Activated CD4-positive, CD25-positive, alpha-beta regulatory T cell treated with anti-CD3 and anti-CD28 coated beads, Interleukin-2, amount 50 U/mL, for 24 hours (primary cell): ENCODE data around the gene SUN1.
"Not testable (repeated sequence)": the region's sequence is repeated elsewhere in the genome, so short reads cannot be mapped to it uniquely, and the experiment has no call there.

Source experiments
- ATAC-seq, 2 donors: fragments of 150-1000 bp; cut with Tn5 transposase; one replicate each; pipeline ENCODE4 v1.10.0; 2021; ENCODE audit warnings: mild to moderate bottlenecking in 1 of 2, moderate library complexity in 1 of 2

The SUN1 gene

DNA sequence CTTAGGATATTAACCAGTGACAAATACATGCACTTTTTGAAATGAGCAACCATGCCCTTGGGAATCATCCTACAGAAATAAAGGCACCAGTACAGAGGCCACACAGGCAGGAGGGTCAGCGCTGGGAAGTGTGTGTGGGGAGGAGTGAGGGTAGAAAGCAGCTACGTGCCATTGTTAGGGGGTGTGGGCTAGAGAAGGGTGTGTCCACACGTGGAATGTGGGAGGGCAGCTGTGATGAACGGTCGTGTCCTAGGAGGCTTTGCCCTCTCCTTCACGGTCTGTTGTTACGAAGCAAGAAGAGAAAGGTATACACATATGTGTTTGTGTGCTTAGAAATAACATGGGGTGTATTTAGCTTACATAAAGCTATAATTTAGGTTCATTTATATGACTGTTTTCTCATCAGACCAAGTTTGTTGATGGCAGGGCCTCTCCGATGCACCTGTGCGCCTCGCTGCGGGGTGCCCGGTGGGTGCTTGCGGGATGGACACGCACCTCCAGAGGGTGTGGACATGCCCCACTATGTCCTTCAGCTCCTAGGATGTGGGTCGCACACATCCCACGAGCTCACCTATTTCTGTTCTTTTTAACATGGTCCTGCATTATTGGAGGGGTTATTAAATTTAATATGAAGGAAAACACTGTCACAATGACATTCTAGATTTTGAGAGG is 27.2 kb downstream of the SUN1 start:
- ATAC-seq = no peak

DNA sequence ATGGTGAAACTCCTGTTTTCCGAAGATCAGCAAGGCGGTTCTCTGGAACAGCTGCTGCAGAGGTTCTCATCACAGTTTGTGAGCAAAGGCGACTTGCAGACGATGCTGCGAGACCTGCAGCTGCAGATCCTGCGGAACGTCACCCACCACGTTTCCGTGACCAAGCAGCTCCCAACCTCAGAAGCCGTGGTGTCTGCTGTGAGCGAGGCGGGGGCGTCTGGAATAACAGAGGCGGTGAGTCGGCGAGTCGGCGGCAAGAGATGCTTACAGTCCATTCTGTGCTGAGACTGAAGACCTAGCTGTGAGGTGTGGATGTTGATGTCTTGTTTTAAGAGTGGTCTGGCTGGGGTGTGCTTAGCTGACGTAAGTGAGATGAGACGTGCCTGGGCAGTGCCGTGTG is 27.9 kb downstream of the SUN1 start:
- no peak for ATAC-seq

DNA sequence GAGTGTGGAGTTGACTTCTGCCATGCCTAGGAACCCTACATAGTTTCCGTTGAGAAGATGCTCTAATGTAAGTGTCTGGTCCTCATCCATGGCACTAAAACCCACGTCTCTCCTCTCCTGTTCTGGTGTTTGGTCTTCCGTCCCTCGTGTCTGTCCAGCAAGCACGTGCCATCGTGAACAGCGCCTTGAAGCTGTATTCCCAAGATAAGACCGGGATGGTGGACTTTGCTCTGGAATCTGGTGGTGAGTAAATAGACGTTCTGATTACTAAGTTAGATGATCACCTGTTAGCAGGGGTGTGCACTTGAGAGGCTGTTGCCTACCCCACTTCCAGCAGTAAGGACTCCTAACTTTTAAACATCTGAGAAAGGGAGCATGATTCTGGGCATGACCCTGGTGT is 28.9 kb downstream of the SUN1 start:
- no peak for ATAC-seq

DNA sequence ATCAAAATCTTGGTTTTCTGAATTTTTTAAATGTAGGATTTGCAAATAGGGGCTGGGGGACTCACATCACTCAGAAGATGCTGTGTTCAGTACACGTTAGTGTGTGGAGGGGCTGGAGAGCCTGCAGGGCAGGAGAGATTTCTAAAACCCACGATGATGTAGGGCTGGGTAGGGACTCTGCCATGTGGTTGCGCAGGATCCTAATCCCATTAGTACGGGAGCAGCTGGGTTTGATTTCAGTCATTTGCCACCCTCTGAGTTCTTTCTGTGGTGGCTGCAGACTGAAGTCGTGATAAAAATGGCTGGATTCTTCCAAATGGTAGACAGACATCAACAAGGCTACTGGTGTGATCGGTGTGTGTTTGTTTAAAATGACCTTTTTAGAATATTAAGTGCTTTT is 29.9 kb downstream of the SUN1 start:
- ATAC-seq = no peak

DNA sequence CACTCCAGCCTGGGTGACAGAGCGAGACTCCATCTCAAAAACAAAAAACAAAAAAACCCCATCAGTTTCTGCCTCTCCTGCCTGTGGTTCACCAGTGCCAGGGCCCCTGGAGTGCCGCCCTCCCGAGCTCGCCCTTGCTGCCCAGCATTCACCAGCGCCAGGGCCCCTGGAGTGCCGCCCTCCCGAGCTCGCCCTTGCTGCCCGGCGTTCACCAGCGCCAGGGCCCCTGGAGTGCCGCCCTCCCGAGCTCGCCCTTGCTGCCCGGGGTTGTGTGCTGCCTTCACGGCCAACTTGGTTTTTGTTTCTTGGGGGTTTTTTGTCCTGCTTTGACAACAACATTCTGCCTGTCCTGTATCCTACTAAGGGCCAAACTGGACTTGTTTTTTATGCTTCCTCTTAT is 30.8 kb downstream of the SUN1 start:
- no peak for ATAC-seq

DNA sequence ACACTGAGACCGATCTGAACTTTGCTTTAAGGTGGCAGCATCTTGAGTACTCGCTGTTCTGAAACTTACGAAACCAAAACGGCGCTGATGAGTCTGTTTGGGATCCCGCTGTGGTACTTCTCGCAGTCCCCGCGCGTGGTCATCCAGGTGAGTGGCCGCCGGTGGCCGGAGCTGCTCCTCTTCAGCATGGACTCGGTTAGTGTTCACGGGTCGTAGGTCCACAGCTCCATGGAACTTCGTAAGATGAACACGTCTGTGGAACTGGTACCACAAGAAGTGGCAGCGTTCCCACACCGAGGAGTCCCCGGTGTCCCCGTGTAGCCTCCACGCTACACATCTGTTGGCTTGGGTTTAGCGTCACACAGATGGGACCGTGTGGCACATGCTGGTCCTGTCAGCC is 33.6 kb downstream of the SUN1 start:
- no peak for ATAC-seq

DNA sequence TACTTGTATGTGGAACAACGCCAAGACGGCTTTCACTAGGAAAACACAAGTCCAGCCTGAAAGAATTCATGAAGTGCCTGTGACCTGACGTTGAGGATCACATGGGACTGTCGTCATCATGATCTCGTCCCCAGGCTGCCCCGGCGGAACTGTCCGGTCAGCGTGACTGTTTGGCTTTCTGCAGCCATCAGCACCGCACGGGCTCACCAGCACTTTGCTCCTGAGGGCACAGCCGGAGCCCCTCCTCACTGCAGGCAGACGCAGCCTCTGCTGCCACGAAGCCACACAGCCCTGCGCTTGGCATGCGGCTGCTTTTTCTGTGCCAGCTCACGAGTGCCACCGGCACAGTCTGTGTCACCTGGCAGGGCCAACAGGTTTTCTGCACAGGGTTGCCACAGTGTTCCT is 34.7 kb downstream of the SUN1 start:
- ATAC-seq = no peak

DNA sequence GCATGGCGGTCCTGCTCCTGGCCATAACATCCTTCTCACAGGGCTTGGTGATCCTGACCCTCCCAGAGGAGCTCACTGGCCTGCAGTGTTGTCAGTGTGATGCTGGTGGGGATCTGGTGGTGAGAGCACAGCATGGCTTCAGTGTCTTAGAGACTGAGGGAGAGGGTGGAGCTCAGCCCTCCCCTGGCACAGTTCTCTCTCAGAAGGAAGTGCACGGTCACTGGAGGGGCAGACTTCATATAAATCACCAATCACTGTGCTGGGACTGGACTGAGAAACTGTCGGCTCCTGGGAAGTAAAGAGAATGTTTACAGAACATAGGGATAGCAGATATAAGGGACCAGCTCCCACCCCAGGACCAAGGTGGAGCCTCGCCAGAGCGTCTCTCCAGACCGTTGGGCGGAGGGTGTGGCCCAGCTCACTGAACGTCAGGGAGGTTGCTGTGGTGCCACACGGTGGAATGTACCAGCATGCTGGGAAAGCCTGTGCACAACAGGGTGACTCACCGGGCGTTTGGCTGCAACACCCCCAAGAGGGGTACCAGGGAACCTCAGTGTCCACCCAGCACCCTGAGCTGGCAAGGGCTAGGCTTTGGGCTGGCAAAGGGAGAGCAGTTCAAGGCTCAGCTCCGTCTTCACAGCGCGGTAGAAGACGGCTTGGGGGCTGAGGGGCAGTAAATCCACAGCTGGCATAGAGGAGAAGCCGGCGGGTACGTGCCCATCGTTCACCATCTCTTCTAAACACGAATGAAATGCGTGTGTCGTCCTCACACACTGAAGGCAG is 35.3 kb downstream of the SUN1 start:
- ATAC-seq = no peak

DNA sequence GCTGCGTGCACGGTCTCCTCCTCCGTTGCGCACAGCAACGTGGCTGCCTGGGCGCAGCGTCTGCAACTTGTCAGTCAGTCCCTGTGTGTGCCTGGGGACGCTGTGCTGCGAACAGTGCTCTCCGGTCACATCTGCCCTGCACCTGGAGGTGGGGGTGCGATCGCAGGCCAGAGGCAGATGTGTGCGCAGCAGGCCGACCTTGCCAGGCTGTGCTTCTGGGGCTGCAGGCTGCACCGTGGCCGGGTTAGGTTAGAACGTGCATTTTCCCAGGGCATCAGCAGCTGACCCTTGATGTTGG is 35.9 kb downstream of the SUN1 start:
- no peak for ATAC-seq

DNA sequence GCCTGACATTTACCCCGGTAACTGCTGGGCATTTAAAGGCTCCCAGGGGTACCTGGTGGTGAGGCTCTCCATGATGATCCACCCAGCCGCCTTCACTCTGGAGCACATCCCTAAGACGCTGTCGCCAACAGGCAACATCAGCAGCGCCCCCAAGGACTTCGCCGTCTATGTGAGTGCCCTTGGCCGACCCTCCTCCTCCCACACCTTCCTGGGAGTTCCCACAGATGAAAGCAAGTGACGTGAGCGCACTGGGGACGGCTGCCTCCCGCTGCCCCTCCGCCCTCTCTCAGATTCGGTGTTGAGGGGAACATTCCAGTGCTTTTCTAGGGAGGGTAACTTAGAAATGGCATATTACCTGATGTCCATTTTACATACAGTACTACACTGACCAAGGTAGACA is 37.1 kb downstream of the SUN1 start:
- no peak for ATAC-seq

DNA sequence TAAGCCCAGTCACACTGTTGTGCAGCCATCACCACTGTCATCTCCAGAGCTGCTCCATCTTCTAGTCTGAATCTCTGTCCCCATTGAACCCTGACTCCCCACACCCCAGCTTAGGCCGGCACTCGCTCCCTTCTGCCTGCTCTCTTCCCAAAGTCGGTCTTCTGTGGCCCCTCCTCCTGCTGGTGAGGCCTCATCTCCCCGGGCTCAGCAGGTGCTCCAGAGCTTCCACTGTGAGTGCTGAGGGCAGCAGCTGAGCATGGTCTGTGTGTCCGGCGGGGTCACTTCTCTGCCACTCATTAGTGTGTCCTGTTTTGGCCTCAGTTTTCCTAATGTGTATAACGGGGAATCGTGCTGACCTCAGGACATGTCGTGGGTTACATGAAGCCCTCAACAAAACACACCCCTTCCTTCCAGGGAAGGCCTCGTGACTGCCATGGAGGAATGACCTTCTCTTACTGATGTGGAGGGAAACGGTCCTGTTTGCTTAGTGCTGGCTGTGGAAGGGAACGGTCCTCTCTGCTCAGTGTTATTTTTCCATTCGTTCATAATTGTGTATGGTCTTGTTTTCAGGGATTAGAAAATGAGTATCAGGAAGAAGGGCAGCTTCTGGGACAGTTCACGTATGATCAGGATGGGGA is 39.7 kb downstream of the SUN1 start:
- no peak for ATAC-seq

DNA sequence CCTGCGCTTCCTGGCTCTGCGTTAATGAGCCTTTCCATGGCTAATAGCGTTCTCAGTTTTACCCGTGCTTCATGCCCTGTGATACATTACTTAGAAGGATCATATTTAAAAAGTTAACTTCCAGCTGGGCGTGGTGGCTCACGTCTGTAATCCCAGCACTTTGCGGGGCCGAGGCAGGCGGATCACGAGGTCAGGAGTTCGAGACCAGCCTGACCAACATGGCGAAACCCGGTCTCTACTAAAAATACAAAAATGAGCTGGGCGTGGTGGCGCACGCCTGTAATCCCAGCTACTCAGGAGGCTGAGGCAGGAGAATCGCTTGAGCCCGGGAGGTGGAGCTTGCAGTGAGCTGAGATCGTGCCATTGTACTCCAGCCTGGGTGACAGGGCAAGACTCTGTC is 40.4 kb downstream of the SUN1 start:
- not testable (repeated sequence) for ATAC-seq

DNA sequence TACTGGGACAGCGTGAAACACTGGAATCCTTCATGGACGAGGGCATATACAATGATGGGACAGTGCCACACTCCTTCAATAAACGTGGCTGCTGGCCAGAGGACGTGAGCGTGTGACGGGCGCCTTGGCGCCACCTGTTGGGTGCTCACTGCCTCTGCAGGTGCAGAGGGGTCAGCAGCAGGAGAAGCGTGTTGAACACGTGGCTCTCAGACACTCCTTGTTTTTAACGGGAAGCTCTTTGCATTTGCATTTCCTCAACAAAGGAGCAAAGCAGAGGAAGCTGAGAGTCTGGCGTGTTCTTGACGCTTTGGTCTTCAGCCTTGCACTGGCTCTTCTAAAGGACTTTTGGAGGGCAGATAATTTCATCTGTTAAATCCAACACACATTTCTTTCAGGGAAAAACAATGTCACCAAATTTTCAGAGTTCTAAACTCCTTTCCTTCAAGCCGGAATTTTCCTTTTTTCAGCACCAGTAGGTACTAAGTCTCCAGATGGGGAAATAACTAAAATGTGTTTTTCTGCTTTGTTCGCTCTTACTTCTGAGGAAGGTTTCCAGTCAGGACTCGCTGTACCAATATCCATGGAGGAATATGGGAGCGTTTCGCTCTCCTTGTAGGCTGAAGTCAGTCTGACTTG is 41.2 kb downstream of the SUN1 start:
- ATAC-seq = peak; percentile 26 to 39

DNA sequence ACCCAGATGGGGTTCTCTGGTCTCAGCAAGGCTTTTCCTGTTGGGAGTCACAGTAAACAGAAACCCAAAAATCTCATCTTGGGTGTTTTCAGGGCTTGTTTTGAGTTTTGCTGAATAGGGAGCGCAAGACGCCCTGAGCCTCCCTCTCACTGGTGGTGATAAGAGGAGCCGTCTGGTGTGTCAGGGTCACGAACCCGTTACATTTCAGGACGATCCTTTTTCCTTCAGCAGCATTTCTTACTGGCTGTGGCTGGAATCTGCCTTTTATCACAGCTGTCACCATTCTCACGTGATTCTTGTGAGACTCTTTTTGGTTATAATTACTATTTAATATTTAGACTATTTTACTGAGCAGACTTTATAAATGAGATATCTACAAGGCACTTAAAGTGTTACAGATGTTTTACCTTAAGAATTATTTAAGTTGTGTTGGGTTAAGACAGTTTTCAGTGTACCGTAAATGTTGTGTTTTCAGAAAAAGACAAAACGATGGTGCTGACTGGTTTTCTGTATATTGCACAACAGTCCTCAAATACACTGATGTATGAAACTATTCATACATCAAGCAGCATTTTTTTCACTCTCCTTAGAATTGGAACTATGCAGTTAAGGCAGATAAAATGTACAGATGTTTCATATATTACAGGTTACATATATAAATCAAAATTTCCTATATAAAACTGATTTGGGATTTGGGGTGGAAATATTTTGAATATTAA is 41.9 kb downstream of the SUN1 start:
- no peak for ATAC-seq

DNA sequence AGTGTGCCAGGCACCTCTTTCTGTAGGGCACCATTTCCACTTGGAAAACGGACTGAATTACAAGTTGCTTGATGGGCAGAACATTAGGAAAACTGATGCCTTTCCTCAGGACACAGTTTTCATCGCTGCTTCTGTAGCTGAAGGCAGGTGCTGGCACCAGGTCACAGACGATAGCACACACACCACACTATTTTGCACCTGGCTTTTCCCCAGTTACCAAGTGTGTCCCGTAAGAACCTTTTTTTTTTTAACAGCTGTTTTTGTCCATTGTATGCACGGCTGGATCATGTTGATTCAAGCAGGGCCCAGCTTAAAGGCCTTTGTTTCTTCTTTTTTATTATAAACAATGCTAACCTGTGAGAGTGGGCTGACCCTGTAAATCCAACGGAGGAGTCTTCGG is 42.8 kb downstream of the SUN1 start:
- no peak for ATAC-seq

DNA sequence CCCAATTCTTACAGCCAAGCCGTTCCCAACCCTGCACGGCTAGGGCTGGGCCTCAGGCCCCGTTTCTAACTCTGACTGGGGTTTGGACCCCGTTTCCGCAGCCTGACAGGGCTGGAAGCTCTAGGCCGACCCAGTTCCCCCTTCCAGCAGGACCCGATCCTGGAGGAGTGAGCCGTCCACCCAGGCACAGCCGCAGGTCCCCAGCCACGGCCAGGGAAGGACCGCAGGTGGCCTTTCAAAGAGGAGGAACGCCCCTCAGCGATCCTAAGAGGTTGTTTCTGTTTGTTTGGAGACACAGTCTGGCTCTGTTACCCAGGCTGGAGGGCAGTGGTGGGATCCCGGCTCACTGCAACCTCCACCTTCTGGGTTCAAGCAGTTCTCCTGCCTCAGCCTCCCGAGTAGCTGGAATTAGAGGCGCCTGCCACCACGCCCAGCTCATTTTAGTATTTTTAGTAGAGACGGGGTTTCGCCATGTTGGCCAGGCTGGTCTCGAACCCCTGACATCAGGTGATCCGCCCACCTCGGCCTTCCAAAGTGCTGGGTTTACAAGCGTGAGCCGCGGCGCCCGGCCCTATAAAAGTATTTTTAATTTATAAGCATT is 43.3 kb downstream of the SUN1 start:
- ATAC-seq = no peak

DNA sequence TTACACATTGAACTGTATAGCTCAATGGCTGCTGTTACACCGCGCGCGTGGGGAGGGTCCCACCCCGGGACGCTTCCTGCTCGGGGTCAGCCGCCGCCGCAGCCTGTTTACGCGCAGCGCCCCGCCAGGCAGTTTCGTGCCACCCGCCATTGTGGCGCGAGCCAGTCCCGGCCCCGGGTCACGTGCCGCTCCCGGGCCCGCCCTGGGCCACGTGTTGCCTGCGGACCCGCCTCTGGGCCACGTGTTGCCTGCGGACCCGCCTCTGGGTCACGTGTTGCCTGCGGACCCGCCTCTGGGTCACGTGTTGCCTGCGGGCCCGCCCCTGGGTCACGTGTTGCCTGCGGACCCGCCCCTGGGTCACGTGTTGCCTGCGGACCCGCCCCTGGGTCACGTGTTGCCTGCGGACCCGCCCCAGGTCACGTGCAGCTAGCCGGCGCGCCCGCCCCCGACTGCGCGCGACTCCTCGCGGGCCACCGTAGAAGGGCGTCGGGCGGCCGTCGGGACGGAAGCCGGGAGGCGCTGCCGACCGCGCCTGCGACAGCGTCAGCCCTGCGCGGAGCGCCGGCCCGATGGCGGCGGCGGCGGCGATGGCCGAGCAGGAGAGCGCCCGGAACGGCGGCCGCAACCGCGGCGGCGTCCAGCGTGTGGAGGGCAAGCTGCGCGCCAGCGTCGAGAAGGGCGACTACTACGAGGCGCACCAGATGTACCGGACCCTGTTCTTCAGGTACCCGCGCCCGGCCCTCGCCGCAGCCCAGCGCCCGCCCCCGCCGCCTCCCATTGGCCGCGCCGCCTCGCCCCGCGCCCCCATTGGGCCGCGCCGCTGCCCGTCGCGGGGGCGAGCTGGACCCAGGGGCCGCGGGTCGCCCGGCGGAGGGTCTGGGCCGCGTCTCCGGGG is 44.0 kb downstream of the SUN1 start, which contains the start of gene GET4:
Gene GET4 (plus strand): TSS at position 478 of the 895 bp plus-strand sequence. CDS start 92 bp downstream, at position 570.
- ATAC-seq = peak; percentile 79 to 81

DNA sequence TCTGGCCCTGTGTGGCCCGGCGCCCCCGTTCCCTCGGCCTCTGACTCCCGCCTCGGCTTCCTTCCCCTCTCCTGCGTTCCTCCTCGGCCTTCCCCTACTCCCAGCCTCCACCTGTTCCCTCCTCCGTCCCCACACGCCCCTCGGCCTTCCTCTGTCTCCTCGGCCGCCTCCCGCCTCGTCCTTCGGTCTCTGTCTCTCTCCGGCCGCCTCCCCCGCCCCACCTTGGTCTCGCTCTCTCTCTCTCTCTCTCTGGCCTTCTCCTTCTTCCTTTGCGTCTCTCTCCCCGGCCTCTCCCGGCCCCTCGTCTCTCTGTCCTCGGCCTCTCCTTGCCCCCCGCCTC is 44.7 kb downstream of the SUN1 start:
- peak; percentile 1 for ATAC-seq

DNA sequence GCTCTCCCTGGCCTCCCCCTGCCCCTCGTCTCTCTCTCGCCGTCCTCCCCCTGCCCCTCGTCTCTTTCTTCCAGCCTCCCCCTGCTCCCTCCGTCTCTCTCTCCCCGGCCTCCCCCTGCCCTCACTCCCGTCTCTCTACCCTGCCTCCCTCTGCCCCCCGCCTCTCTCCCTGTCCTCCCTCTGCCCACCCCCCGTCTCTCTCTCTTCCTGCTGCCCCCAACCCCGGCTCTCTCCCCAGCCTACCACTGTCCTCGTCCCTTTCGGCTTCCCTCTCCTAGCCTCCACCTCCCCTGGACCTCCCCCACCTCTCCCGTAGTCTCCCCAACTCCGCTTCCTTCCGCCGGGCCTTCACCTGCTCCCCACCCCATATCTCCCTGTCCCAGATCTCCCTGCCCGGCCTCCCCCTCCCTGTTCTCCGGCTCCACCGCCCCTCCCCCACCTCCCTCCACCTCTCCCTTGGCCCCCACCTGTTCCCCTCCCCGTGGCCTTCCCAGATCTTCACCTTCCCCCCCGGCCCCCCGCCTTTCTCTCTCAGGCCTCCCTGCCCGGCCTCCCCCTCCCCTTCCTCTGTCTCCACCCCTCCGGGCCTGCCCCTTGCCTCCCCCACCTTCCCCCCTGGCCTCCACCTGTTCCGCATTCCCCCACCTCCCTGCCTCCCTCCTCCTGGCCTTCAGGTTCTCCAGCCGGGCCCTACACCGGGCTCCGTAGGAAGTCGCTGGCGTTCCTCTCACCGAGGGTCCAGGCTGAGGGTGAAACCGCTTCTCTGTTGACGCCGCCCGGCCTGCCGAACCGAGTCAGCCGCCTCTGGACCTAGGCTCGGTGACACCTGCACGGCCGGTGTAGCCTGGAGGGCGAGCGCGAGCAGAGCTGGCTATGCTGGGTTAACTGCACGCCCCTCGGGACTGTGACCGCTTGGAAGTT is 45.3 kb downstream of the SUN1 start:
- ATAC-seq = no peak

DNA sequence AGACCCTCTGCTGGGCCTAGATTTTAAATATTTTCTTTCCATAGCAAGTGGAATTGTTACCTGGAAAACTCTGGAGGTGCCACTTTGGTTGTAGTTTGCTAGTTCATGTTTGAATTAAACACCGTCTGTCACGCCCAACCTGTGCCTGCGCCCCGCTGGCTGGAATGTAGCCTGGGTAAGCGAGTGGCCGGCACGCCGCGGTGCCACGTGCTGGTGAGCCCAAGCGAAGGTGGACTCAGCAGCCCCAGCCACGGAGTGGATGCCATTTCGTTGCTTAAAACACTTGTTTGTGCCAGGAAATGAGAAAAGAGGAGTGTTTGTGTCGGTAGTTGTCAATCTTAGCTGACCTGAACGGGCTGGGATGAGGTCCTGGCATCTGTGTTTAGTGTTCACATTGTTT is 46.8 kb downstream of the SUN1 start:
- ATAC-seq = no peak

DNA sequence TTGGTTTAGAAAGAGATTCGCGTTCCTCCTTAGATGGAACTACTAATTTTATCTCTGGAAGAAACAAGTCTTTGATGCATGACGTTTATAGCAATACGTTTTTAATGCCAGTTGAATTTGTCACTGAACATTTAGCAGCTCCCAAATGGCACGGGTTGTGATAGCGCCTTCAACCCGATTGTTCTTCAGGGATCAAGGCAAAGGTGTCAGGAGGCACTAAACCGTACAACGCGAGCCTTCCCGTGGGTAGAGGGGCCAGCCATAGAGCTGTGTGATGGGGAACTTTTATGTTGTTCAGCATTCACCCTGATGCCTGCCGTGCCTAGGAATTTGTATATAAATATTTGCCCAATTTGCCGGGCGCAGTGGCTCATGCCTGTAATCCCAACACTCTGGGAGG is 47.4 kb downstream of the SUN1 start:
- ATAC-seq = no peak
